Adipocyte (in vitro differentiated cells): ENCODE results near the gene IYD.

ENCODE experiments used
- DNase-seq: peaks from one replicate; pipeline ENCODE4 v3.0.0-alpha.2; 2015; ENCODE audit warnings: low read depth
- H3K27me3 ChIP-seq: replicated peaks from 2 replicates; pipeline ENCODE4 v1.7.0; 2013; ENCODE audit warnings: mild to moderate bottlenecking, low read length, moderate library complexity; ENCODE audit not compliant: control insufficient read depth, insufficient read depth
- H3K36me3 ChIP-seq: 2 replicates; pipeline ENCODE4 v1.7.0; 2013; ENCODE audit warnings: low read length, mild to moderate bottlenecking, moderate library complexity; ENCODE audit not compliant: control insufficient read depth, insufficient read depth, severe bottlenecking
- H3K4me1 ChIP-seq: 2 replicates; pipeline ENCODE4 v1.7.0; 2013; ENCODE audit warnings: mild to moderate bottlenecking, low read length, moderate library complexity; ENCODE audit not compliant: control insufficient read depth, insufficient read depth
- H3K4me3 ChIP-seq: 2 replicates; pipeline ENCODE4 v1.7.0; 2013; ENCODE audit warnings: mild to moderate bottlenecking, low read length, moderate library complexity
- H3K9ac ChIP-seq: 2 replicates; pipeline ENCODE4 v1.7.0; 2013; ENCODE audit warnings: mild to moderate bottlenecking, low read length, moderate library complexity
- H3K9me3 ChIP-seq: 2 replicates; pipeline ENCODE4 v1.7.0; 2013; ENCODE audit warnings: mild to moderate bottlenecking, low read length, moderate library complexity; ENCODE audit not compliant: control insufficient read depth

Gene IYD

GRCh38 chr6:150332939-150333584 lies 35.8 kb upstream of the IYD start:
- H3K27me3 ChIP-seq = no peaks in the 10 kb centered on the region
- no peak for DNase-seq

GRCh38 chr6:150333585-150333941 lies 35.2 kb upstream of the IYD start:
- H3K27me3 ChIP-seq = no peaks in the 10 kb centered on the region
- no peaks in the 10 kb centered on the region for H3K36me3 ChIP-seq
- H3K9me3 ChIP-seq = no peaks in the 10 kb centered on the region
- no peak for DNase-seq
- H3K9ac ChIP-seq = no peak overlapping the region
- H3K4me3 ChIP-seq = no peak overlapping the region
- no peaks in the 10 kb centered on the region for H3K4me1 ChIP-seq

More at GRCh38 chr6:150332939-150333584, 35.8 kb upstream of the IYD start:
- Histone ChIP-seq H3K4me1 (no peaks in the 10 kb centered on the region), H3K4me3 (no peak overlapping the region), H3K36me3 (no peaks in the 10 kb centered on the region), H3K9me3 (no peaks in the 10 kb centered on the region), H3K9ac (no peak overlapping the region)

GRCh38 chr6:150334790-150335783 lies 33.7 kb upstream of the IYD start:
- no peaks in the 10 kb centered on the region for H3K4me1 ChIP-seq
- no peaks in the 10 kb centered on the region for H3K27me3 ChIP-seq
- no peak overlapping the region for H3K4me3 ChIP-seq
- H3K36me3 ChIP-seq = no peaks in the 10 kb centered on the region
- peak; percentile 88 for DNase-seq
- H3K9ac ChIP-seq = no peak overlapping the region
- no peaks in the 10 kb centered on the region for H3K9me3 ChIP-seq

DNA sequence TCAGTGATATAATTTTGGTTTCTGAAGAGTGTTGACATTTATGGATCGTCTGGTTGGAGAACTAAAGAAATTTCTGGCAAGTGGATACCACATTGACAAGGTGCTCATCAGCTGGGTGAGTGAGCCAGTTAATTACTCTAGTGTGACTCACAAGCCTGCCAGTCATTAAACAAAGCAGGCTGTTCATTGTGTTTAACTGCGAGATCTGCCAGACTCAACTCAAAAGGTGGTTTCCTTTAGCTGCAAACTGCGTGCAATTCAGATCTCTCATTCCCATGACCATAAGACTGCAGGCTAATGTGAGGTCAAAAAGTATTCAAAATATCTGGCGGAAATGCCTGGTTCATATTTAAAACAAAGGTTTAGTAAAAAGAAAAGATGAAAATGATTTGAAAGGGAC lies 32.5 kb upstream of the IYD start:
- DNase-seq = peak; percentile 59
- H3K9me3 ChIP-seq = no peaks in the 10 kb centered on the region
- H3K4me3 ChIP-seq = no peak overlapping the region
- no peaks in the 10 kb centered on the region for H3K4me1 ChIP-seq
- no peak overlapping the region for H3K9ac ChIP-seq
- H3K27me3 ChIP-seq = no peaks in the 10 kb centered on the region
- H3K36me3 ChIP-seq = no peaks in the 10 kb centered on the region

DNA sequence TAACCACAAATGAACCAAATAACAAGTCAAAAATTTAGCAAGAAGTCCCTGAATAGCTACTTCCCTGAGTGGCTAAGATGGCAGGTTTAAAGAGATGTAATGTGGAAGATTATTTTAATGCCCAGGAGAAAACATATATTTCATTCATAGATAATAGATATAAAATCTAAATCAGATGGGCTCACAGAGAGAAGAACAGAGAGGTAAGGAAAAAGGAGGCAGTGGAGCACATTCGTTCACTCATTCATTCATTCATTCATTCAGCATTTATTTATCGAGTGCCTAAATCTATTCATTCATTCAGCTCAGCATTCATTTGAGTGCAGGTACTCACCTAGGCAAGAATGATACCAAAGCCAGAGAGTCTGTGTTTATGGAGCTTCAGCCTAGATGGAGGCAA lies 32.1 kb upstream of the IYD start:
- no peak for DNase-seq
- Histone ChIP-seq H3K9me3 (no peaks in the 10 kb centered on the region), H3K36me3 (no peaks in the 10 kb centered on the region), H3K27me3 (no peaks in the 10 kb centered on the region), H3K9ac (no peak overlapping the region), H3K4me1 (no peaks in the 10 kb centered on the region), H3K4me3 (no peak overlapping the region)

DNA sequence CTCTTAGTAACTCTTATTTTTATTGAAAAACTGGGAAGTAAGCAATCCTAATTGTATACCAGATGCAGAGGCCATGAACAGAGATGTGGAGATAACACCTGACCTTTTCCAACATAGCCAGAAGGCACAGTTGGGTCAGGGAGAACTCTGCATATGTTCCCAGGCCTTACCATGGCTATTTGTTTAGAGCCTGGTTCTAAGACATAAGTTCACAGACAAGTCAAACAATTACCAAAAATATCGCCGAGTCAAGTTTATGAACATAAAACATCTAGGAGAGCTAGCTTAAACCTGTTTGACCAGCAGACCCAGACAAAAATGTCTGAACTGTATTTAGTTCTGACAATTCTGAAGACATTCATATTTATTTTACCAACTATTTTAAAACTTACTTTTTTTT lies 26.7 kb upstream of the IYD start:
- Histone ChIP-seq H3K4me1 (no peaks in the 10 kb centered on the region), H3K4me3 (no peak overlapping the region), H3K27me3 (no peaks in the 10 kb centered on the region), H3K9me3 (no peaks in the 10 kb centered on the region), H3K36me3 (no peaks in the 10 kb centered on the region), H3K9ac (no peak overlapping the region)
- DNase-seq = no peak

- Histone ChIP-seq H3K4me3 (no peak overlapping the region), H3K9ac (no peak overlapping the region), H3K4me1 (no peaks in the 10 kb centered on the region), H3K27me3 (no peaks in the 10 kb centered on the region), H3K36me3 (no peaks in the 10 kb centered on the region), H3K9me3 (no peaks in the 10 kb centered on the region)
- peak; percentile 31 for DNase-seq
These were observed 25.4 kb upstream of the IYD start for GRCh38 chr6:150343434-150343833.

DNA sequence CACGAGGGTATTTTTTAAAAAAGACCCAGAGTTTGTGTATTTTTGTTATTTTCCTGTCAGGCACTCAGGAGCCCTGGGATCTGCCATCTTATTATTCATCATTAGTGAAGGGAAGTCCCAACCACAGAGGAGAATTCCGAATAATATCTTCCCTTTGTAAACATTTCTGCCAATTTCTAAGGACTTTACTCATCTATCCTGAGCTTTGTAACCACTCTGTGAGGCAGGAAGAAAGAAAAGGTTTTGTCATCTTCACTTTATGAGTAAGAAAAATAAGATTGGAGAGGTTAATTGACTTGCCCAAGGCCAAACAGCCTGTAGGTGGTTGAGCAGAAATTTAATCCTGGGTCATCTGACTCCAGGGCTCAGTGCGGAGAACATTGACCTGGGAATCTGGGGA lies 23.0 kb upstream of the IYD start:
- Histone ChIP-seq H3K36me3 (no peaks in the 10 kb centered on the region), H3K4me1 (no peaks in the 10 kb centered on the region), H3K9ac (no peak overlapping the region), H3K27me3 (no peaks in the 10 kb centered on the region), H3K9me3 (no peaks in the 10 kb centered on the region), H3K4me3 (no peak overlapping the region)
- DNase-seq = no peak

GRCh38 chr6:150346346-150346745 lies 22.5 kb upstream of the IYD start:
- no peak overlapping the region for H3K4me3 ChIP-seq
- peak; percentile 24 for DNase-seq

DNA sequence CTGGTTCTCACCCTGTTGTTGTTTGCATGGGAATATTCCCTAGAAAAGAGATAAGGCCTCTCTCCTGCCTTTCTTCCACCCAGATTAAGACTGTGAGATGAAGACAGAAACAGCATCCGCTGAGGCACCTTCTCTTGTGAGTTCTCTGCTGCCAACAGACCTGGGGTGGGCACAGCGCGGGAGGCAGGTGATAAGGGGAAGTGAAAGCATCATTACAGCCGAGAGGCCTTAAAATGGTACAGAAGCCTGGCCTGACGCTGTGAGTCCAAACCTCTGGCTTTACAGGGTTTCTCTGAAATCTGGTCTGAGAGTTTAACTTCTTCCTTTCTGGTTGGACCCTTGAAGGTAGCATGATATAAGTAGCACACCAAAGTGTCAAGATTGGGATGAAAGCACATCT lies 21.0 kb upstream of the IYD start:
- Histone ChIP-seq H3K27me3 (no peaks in the 10 kb centered on the region), H3K4me1 (peaks cover 10% of the 10 kb centered on the region), H3K9me3 (no peaks in the 10 kb centered on the region), H3K36me3 (no peaks in the 10 kb centered on the region), H3K9ac (no peak overlapping the region), H3K4me3 (no peak overlapping the region)
- no peak for DNase-seq

More at GRCh38 chr6:150346346-150346745, 22.5 kb upstream of the IYD start:
- Histone ChIP-seq H3K27me3 (no peaks in the 10 kb centered on the region), H3K4me1 (no peaks in the 10 kb centered on the region), H3K9me3 (no peaks in the 10 kb centered on the region), H3K9ac (no peak overlapping the region), H3K36me3 (no peaks in the 10 kb centered on the region)

GRCh38 chr6:150349546-150349945 lies 19.3 kb upstream of the IYD start:
- Histone ChIP-seq H3K4me1 (peaks cover 10% of the 10 kb centered on the region), H3K36me3 (no peaks in the 10 kb centered on the region), H3K27me3 (no peaks in the 10 kb centered on the region), H3K4me3 (no peak overlapping the region), H3K9me3 (no peaks in the 10 kb centered on the region), H3K9ac (no peak overlapping the region)
- DNase-seq = no peak
